IPS DF 6.9 (cell line): ENCODE data around the gene FLNB.
"Not testable (repeated sequence)": the region's sequence is repeated elsewhere in the genome, so short reads cannot be mapped to it uniquely, and the experiment has no call there.

Experiments used
- DNase-seq: peaks from one replicate; pipeline ENCODE4 v3.0.0-alpha.2; 2013; ENCODE audit warnings: low read depth, low spot score
- H3K27ac ChIP-seq: one replicate; pipeline ENCODE4 v1.5.1; 2013; ENCODE audit warnings: low read length, control low read depth
- H3K27me3 ChIP-seq: 2 replicates; pipeline ENCODE4 v1.6.1; 2013; ENCODE audit warnings: mild to moderate bottlenecking, low read length; ENCODE audit not compliant: control insufficient read depth, insufficient read depth
- H3K36me3 ChIP-seq: 2 replicates; pipeline ENCODE4 v1.6.1; 2013; ENCODE audit warnings: low read length; ENCODE audit not compliant: control insufficient read depth, insufficient read depth
- H3K4me1 ChIP-seq: 2 replicates; pipeline ENCODE4 v1.6.1; 2013; ENCODE audit warnings: low read length; ENCODE audit not compliant: control insufficient read depth, insufficient read depth
- H3K4me3 ChIP-seq: 2 replicates; pipeline ENCODE4 v1.5.1; 2013; ENCODE audit warnings: mild to moderate bottlenecking, low read length
- H3K9me3 ChIP-seq: 2 replicates; pipeline ENCODE4 v1.6.1; 2013; ENCODE audit warnings: low read length, inconsistent platforms; ENCODE audit not compliant: control insufficient read depth, insufficient read depth
- WGBS: extraction: QIAGEN DNeasy Blood & Tissue Kit; methylation state at CpG from one replicate; pipeline ENCODE4 v1.1.7; 2013; ENCODE audit warnings: mixed read lengths, missing lambda C conversion rate; ENCODE audit not compliant: insufficient read length, insufficient coverage; 5-methylcytosine and 5-hydroxymethylcytosine counted together

FLNB gene

GRCh38 chr3:57982561-57983243 lies 25.5 kb upstream of the FLNB start:
- H3K36me3 ChIP-seq = no peaks in the 10 kb centered on the region
- no peak overlapping the region for H3K27ac ChIP-seq
- H3K9me3 ChIP-seq = no peaks in the 10 kb centered on the region
- DNase-seq = no peak
- no CpG with 5 or more reads among the region's 9 CpGs for whole genome bisulfite sequencing
- H3K27me3 ChIP-seq = no peaks in the 10 kb centered on the region
- H3K4me3 ChIP-seq = no peak overlapping the region
- 0 out of 2 replicates have a peak, but pooled peaks cover 1% of the 10 kb centered on the region for H3K4me1 ChIP-seq

GRCh38 chr3:57983734-57984518 lies 24.3 kb upstream of the FLNB start:
- DNase-seq = no peak
- H3K4me1 ChIP-seq = no peaks in the 10 kb centered on the region
- no peaks in the 10 kb centered on the region for H3K36me3 ChIP-seq
- H3K27ac ChIP-seq = no peak overlapping the region
- H3K9me3 ChIP-seq = no peaks in the 10 kb centered on the region
- no peaks in the 10 kb centered on the region for H3K27me3 ChIP-seq
- H3K4me3 ChIP-seq = no peak overlapping the region
- no CpG with 5 or more reads among the region's 5 CpGs for WGBS

GRCh38 chr3:57985176-57985983 lies 22.8 kb upstream of the FLNB start:
- H3K9me3 ChIP-seq = no peaks in the 10 kb centered on the region
- no peaks in the 10 kb centered on the region for H3K4me1 ChIP-seq
- no peaks in the 10 kb centered on the region for H3K36me3 ChIP-seq
- no CpG with 5 or more reads among the region's 9 CpGs for WGBS
- DNase-seq = no peak
- no peaks in the 10 kb centered on the region for H3K27me3 ChIP-seq
- no peak overlapping the region for H3K4me3 ChIP-seq
- H3K27ac ChIP-seq = no peak overlapping the region

- Histone ChIP-seq H3K36me3 (no peaks in the 10 kb centered on the region), H3K9me3 (no peaks in the 10 kb centered on the region), H3K4me1 (no peaks in the 10 kb centered on the region), H3K27ac (no peak overlapping the region), H3K27me3 (no peaks in the 10 kb centered on the region), H3K4me3 (no peak overlapping the region)
- DNase-seq = no peak
- no CpG with 5 or more reads among the region's 2 CpGs for WGBS
Observed at GRCh38 chr3:57985984-57986246, 22.3 kb upstream of the FLNB start.

- Histone ChIP-seq H3K4me3 (no peak overlapping the region), H3K27me3 (no peaks in the 10 kb centered on the region), H3K27ac (no peak overlapping the region), H3K4me1 (no peaks in the 10 kb centered on the region), H3K9me3 (no peaks in the 10 kb centered on the region), H3K36me3 (no peaks in the 10 kb centered on the region)
- no peak for DNase-seq
- WGBS = no CpG with 5 or more reads among the region's 4 CpGs
Observed at GRCh38 chr3:57986261-57986660, 22.0 kb upstream of the FLNB start.

- no CpG with 5 or more reads among the region's 8 CpGs for WGBS
- not testable (repeated sequence) for H3K4me1 ChIP-seq
Observed at GRCh38 chr3:57989198-57989597, 19.0 kb upstream of the FLNB start.

GRCh38 chr3:57989646-57990045 lies 18.6 kb upstream of the FLNB start:
- no peaks in the 10 kb centered on the region for H3K36me3 ChIP-seq
- no peaks in the 10 kb centered on the region for H3K27me3 ChIP-seq
- H3K9me3 ChIP-seq = no peaks in the 10 kb centered on the region
- WGBS = no CpG with 5 or more reads among the region's 1 CpG
- no peak overlapping the region for H3K4me3 ChIP-seq
- no peak overlapping the region for H3K27ac ChIP-seq
- H3K4me1 ChIP-seq = no peaks in the 10 kb centered on the region
- no peak for DNase-seq

More at GRCh38 chr3:57989198-57989597, 19.0 kb upstream of the FLNB start:
- not testable (repeated sequence) for H3K27ac ChIP-seq, H3K4me3 ChIP-seq, DNase-seq, H3K27me3 ChIP-seq, H3K36me3 ChIP-seq, H3K9me3 ChIP-seq

GRCh38 chr3:57992452-57993213 lies 15.6 kb upstream of the FLNB start:
- H3K27me3 ChIP-seq = no peaks in the 10 kb centered on the region
- no peak overlapping the region for H3K4me3 ChIP-seq
- WGBS = no CpG with 5 or more reads among the region's 9 CpGs
- no peaks in the 10 kb centered on the region for H3K36me3 ChIP-seq
- no peaks in the 10 kb centered on the region for H3K9me3 ChIP-seq
- no peak overlapping the region for H3K27ac ChIP-seq
- DNase-seq = no peak
- no peaks in the 10 kb centered on the region for H3K4me1 ChIP-seq

- Histone ChIP-seq H3K4me1 (no peaks in the 10 kb centered on the region), H3K27ac (no peak overlapping the region), H3K4me3 (no peak overlapping the region), H3K9me3 (no peaks in the 10 kb centered on the region), H3K27me3 (no peaks in the 10 kb centered on the region), H3K36me3 (no peaks in the 10 kb centered on the region)
- no peak for DNase-seq
- no CpG with 5 or more reads among the region's 10 CpGs for WGBS
Observed at GRCh38 chr3:57998366-57999283, 9.6 kb upstream of the FLNB start.
